Measurements from ENCODE around the gene PRMT7.
"Not testable (repeated sequence)": the region's sequence is repeated elsewhere in the genome, so short reads cannot be mapped to it uniquely, and the experiment has no call there.

The PRMT7 gene

GRCh38 chr16:68283801-68284598, 26.8 kb upstream of the PRMT7 start:
- DNase-seq (ENCODE audit: low read depth, low spot score), result no peak
- H3K27ac ChIP-seq, result no peak overlapping the region

GRCh38 chr16:68284847-68285246, 26.0 kb upstream of the PRMT7 start:
- H3K27ac ChIP-seq, result no peak overlapping the region
- DNase-seq (ENCODE audit: low read depth, low spot score), result no peak

- H3K27ac ChIP-seq, result no peak overlapping the region
- no peak for DNase-seq (ENCODE audit: low read depth, low spot score)
These were observed 25.1 kb upstream of the PRMT7 start for GRCh38 chr16:68285683-68286082.

GRCh38 chr16:68286153-68287074, 24.4 kb upstream of the PRMT7 start:
- no peak overlapping the region for H3K27ac ChIP-seq
- no peak for DNase-seq (ENCODE audit: low read depth, low spot score)

GRCh38 chr16:68287276-68288251, 23.3 kb upstream of the PRMT7 start:
- peak; percentile 40 for DNase-seq (ENCODE audit: low read depth, low spot score)
- no peak overlapping the region for H3K27ac ChIP-seq

- no peak overlapping the region for H3K27ac ChIP-seq
- no peak for DNase-seq (ENCODE audit: low read depth, low spot score)
These were observed 22.6 kb upstream of the PRMT7 start for GRCh38 chr16:68288252-68288650.

- H3K27ac ChIP-seq; DNase-seq (ENCODE audit: low read depth, low spot score): not testable (repeated sequence)
These were observed 22.0 kb upstream of the PRMT7 start for GRCh38 chr16:68288796-68289195.

GRCh38 chr16:68289202-68289601, 21.6 kb upstream of the PRMT7 start:
- no peak for DNase-seq (ENCODE audit: low read depth, low spot score)
- no peak overlapping the region for H3K27ac ChIP-seq

GRCh38 chr16:68289621-68290329, 21.0 kb upstream of the PRMT7 start:
- DNase-seq (ENCODE audit: low read depth, low spot score), result no peak
- H3K27ac ChIP-seq, result no peak overlapping the region

GRCh38 chr16:68290450-68290849, 20.4 kb upstream of the PRMT7 start:
- no peak overlapping the region for H3K27ac ChIP-seq
- no peak for DNase-seq (ENCODE audit: low read depth, low spot score)

- no peak for DNase-seq (ENCODE audit: low read depth, low spot score)
- no peak overlapping the region for H3K27ac ChIP-seq
These were observed 19.6 kb upstream of the PRMT7 start for GRCh38 chr16:68291227-68291626.

- H3K27ac ChIP-seq, result no peak overlapping the region
- DNase-seq (ENCODE audit: low read depth, low spot score), result no peak
These were observed 18.4 kb upstream of the PRMT7 start for GRCh38 chr16:68292425-68292824.

GRCh38 chr16:68296291-68296690, 14.5 kb upstream of the PRMT7 start:
- no peak overlapping the region for H3K27ac ChIP-seq
- DNase-seq (ENCODE audit: low read depth, low spot score), result no peak

- no peak overlapping the region for H3K27ac ChIP-seq
- no peak for DNase-seq (ENCODE audit: low read depth, low spot score)
These were observed 14.1 kb upstream of the PRMT7 start for GRCh38 chr16:68296693-68297092.

- no peak for DNase-seq (ENCODE audit: low read depth, low spot score)
- peak overlapping the region; percentile 80 for H3K27ac ChIP-seq
These were observed 12.9 kb upstream of the PRMT7 start for GRCh38 chr16:68297908-68298307.

- peak overlapping the region; percentile 80 for H3K27ac ChIP-seq
These were observed 12.5 kb upstream of the PRMT7 start for GRCh38 chr16:68298312-68298711.

GRCh38 chr16:68298907-68299561, 11.8 kb upstream of the PRMT7 start:
- DNase-seq (ENCODE audit: low read depth, low spot score), result peak; percentile 62
- peak overlapping the region; percentile 80 for H3K27ac ChIP-seq

More at GRCh38 chr16:68298312-68298711, 12.5 kb upstream of the PRMT7 start:
- no peak for DNase-seq (ENCODE audit: low read depth, low spot score)

- DNase-seq (ENCODE audit: low read depth, low spot score), result peak; percentile 54
- peak overlapping the region; percentile 80 for H3K27ac ChIP-seq
These were observed 11.0 kb upstream of the PRMT7 start for GRCh38 chr16:68299571-68300453.
